ENCODE results near the gene PCBP3.
"Not testable (repeated sequence)": the region's sequence is repeated elsewhere in the genome, so short reads cannot be mapped to it uniquely, and the experiment has no call there.

PCBP3 gene

GRCh38 chr21:45945066-45945867 is 301.7 kb downstream of the PCBP3 start:
- peak; percentile 26 for DNase-seq (ENCODE audit: low spot score)

GRCh38 chr21:45945868-45946210 is 302.3 kb downstream of the PCBP3 start:
- peak; percentile 38 for DNase-seq (ENCODE audit: low spot score)

GRCh38 chr21:45947296-45947695 is 303.8 kb downstream of the PCBP3 start:
- DNase-seq (ENCODE audit: low spot score) = peak; percentile 4

GRCh38 chr21:45947716-45948255 is 304.3 kb downstream of the PCBP3 start:
- no peak for DNase-seq (ENCODE audit: low spot score)

- peak; percentile 45 for DNase-seq (ENCODE audit: low spot score)
Measured at GRCh38 chr21:45948576-45949141, 305.1 kb downstream of the PCBP3 start.

GRCh38 chr21:45949928-45950739 is 306.6 kb downstream of the PCBP3 start:
- DNase-seq (ENCODE audit: low spot score) = peak; percentile 39

- peak; percentile 78 for DNase-seq (ENCODE audit: low spot score)
Measured at GRCh38 chr21:45950740-45951515, 307.4 kb downstream of the PCBP3 start.

GRCh38 chr21:45951676-45952075 is 308.2 kb downstream of the PCBP3 start:
- peak; percentile 5 for DNase-seq (ENCODE audit: low spot score)

GRCh38 chr21:45952527-45952926 is 309.0 kb downstream of the PCBP3 start:
- not testable (repeated sequence) for DNase-seq (ENCODE audit: low spot score)

GRCh38 chr21:45952974-45953373 is 309.4 kb downstream of the PCBP3 start:
- no peak for DNase-seq (ENCODE audit: low spot score)

- peak; percentile 14 for DNase-seq (ENCODE audit: low spot score)
Measured at GRCh38 chr21:45954261-45954660, 310.7 kb downstream of the PCBP3 start.

GRCh38 chr21:45954921-45955320 is 311.4 kb downstream of the PCBP3 start:
- no peak for DNase-seq (ENCODE audit: low spot score)

GRCh38 chr21:45957551-45957950 is 314.0 kb downstream of the PCBP3 start:
- no peak for DNase-seq (ENCODE audit: low spot score)

GRCh38 chr21:45957981-45958600 is 314.6 kb downstream of the PCBP3 start:
- DNase-seq (ENCODE audit: low spot score) = no peak

- no peak for DNase-seq (ENCODE audit: low spot score)
Measured at GRCh38 chr21:45959182-45959581, 315.7 kb downstream of the PCBP3 start.

GRCh38 chr21:45959779-45960390 is 316.4 kb downstream of the PCBP3 start:
- no peak for DNase-seq (ENCODE audit: low spot score)

GRCh38 chr21:45961408-45961807 is 317.9 kb downstream of the PCBP3 start:
- not testable (repeated sequence) for DNase-seq (ENCODE audit: low spot score)

GRCh38 chr21:45962531-45963231 is 319.2 kb downstream of the PCBP3 start:
- DNase-seq (ENCODE audit: low spot score) = no peak

- DNase-seq (ENCODE audit: low spot score) = no peak
Measured at GRCh38 chr21:45963232-45963570, 319.7 kb downstream of the PCBP3 start.

GRCh38 chr21:45964649-45965048 is 321.1 kb downstream of the PCBP3 start:
- DNase-seq (ENCODE audit: low spot score) = no peak
